HepG2 (cell line): ENCODE results near the gene PSMA3. TPM values are rescaled to one million over a fixed set of nuclear protein-coding genes. Genes with fewer than 3 reads are reported as not detected.

Source experiments
- ATAC-seq: fragments of 200-7000 bp; cut with Tn5 transposase; 3 replicates; pipeline ENCODE4 v1.9.1; 2020; ENCODE audit warnings: mild to moderate bottlenecking, moderate library complexity
- BruUV-seq: library from RNA; stranded (reverse); fragments of 400-500 nt; replicated peaks from 2 replicates; lab custom pipeline; 2021; lab: Mats Ljungman, UMichigan
- CTCF ChIA-PET: fragments of 300-600 bp; formaldehyde crosslinking; extraction: SDS; loops from one replicate; lab custom pipeline; 2021; ENCODE audit warnings: low total read pairs, inconsistent platforms, low intra/inter-chr PET ratio; lab: Yijun Ruan, JAX
- POLR2A ChIA-PET: fragments of 350-600 bp; sonication (Branson Sonifier 250); formaldehyde crosslinking; loops from one replicate; lab custom pipeline; 2020; ENCODE audit warnings: antibody characterized with exemption, inconsistent platforms; lab: Yijun Ruan, JAX
- DNase-seq: peaks from one replicate; pipeline ENCODE4 v3.0.0-alpha.2; 2015; ENCODE audit warnings: low spot score
- FAIRE-seq: peaks from 3 replicates; lab custom pipeline; 2011; peaks lifted over from hg19 to GRCh38; lab: Jason Lieb, UNC
- H2AFZ ChIP-seq: one replicate; pipeline ENCODE4 v1.6.1; 2011; ENCODE audit warnings: low read length, inconsistent platforms
- H3K27ac ChIP-seq: fragments of 300-600 bp; 3 replicates; pipeline ENCODE4 v1.8.0; 2011; ENCODE audit warnings: mixed run types, mild to moderate bottlenecking, mixed read lengths, low read length, inconsistent platforms; ENCODE audit not compliant: insufficient read depth; ENCODE audit errors: extremely low read length
- H3K27me3 ChIP-seq, 2 experiments: fragments of 200-600 bp in 1 of 2; 2 replicates in 1 of 2; 3 replicates in 1 of 2; pipeline versions ENCODE4 v1.6.0 to v1.8.0; 2011; ENCODE audit warnings: low read length in 2 of 2, mild to moderate bottlenecking in 2 of 2, moderate library complexity in 2 of 2, inconsistent platforms in 1 of 2; ENCODE audit not compliant: insufficient read depth in 2 of 2, control insufficient read depth in 1 of 2
- H3K36me3 ChIP-seq, 2 experiments: fragments of 200-600 bp in 1 of 2; replicated peaks in 1 of 2; 2 replicates in 1 of 2; 3 replicates in 1 of 2; pipeline versions ENCODE4 v1.5.1 to v1.8.0; 2011; ENCODE audit warnings: low read length in 2 of 2, inconsistent platforms in 1 of 2; ENCODE audit not compliant: insufficient read depth in 2 of 2, control insufficient read depth in 1 of 2
- H3K4me1 ChIP-seq: 2 replicates; pipeline ENCODE4 v1.5.1; 2012; ENCODE audit warnings: low read length, inconsistent platforms; ENCODE audit not compliant: insufficient read depth
- H3K4me2 ChIP-seq: 2 replicates; pipeline ENCODE4 v1.6.0; 2011; ENCODE audit warnings: low read depth, low read length, inconsistent platforms
- H3K4me3 ChIP-seq, 3 experiments: fragments of 200-600 bp in 1 of 3; sonication (generic), shearing (Covaris generic) in 1 of 3; replicated peaks in 1 of 3; 2 replicates each; pipeline ENCODE4 v1.5.1; 2011 to 2016; ENCODE audit warnings: low read length in 3 of 3, inconsistent platforms in 2 of 3, low read depth in 2 of 3, mild to moderate bottlenecking in 2 of 3, control low read depth in 1 of 3, mixed read lengths in 1 of 3; ENCODE audit not compliant: insufficient read depth in 1 of 3
- H3K79me2 ChIP-seq: one replicate; pipeline ENCODE4 v1.6.1; 2011; ENCODE audit warnings: low read length, inconsistent platforms; ENCODE audit not compliant: insufficient read depth
- H3K9ac ChIP-seq: 2 replicates; pipeline ENCODE4 v1.6.0; 2011; ENCODE audit warnings: mild to moderate bottlenecking, low read depth, low read length, inconsistent platforms; ENCODE audit not compliant: insufficient read depth
- H3K9me3 ChIP-seq: 2 replicates; pipeline ENCODE4 v1.5.1; 2012; ENCODE audit warnings: mild to moderate bottlenecking, low read length
- H4K20me1 ChIP-seq: 2 replicates; pipeline ENCODE4 v1.6.0; 2011; ENCODE audit warnings: inconsistent platforms, mild to moderate bottlenecking, low read length, moderate library complexity; ENCODE audit not compliant: insufficient read depth
- ARID2 ChIP-seq: sonication (generic); formaldehyde crosslinking; IDR thresholded peaks from 2 replicates; pipeline ENCODE4 v1.8.1; 2022; ENCODE audit warnings: mild to moderate bottlenecking, missing genetic modification reagents, borderline replicate concordance
- CHCHD3 ChIP-seq: sonication (generic); formaldehyde crosslinking; IDR thresholded peaks from 2 replicates; pipeline ENCODE4 v1.8.0; 2022; ENCODE audit warnings: mild to moderate bottlenecking, missing genetic modification reagents, moderate library complexity
- HIVEP1 ChIP-seq: sonication (generic); formaldehyde crosslinking; IDR thresholded peaks from 2 replicates; pipeline ENCODE4 v1.4.0; 2020; ENCODE audit warnings: mild to moderate bottlenecking, missing genetic modification reagents
- POLR2A ChIP-seq, 2 experiments: IDR thresholded peaks; 2 replicates each; pipeline ENCODE4 v1.6.1; 2011; ENCODE audit warnings: low read depth in 2 of 2, low read length in 2 of 2, mild to moderate bottlenecking in 1 of 2, moderate library complexity in 1 of 2; ENCODE audit not compliant: insufficient read depth in 1 of 2
- RBM22 ChIP-seq: fragments of 200-400 bp; formaldehyde crosslinking; optimal IDR thresholded peaks from 2 replicates; pipeline ENCODE3; 2017; ENCODE audit warnings: mild to moderate bottlenecking, low read length, moderate library complexity
- ZBTB21 ChIP-seq: sonication (generic); formaldehyde crosslinking; IDR thresholded peaks from 2 replicates; pipeline ENCODE4 v1.4.0; 2020; ENCODE audit warnings: missing genetic modification reagents
- ZNF557 ChIP-seq: sonication (generic); formaldehyde crosslinking; IDR thresholded peaks from 2 replicates; pipeline ENCODE4 v1.4.0; 2020; ENCODE audit warnings: missing genetic modification reagents
- ZNF703 ChIP-seq: sonication (generic); formaldehyde crosslinking; IDR thresholded peaks from 2 replicates; pipeline ENCODE4 v1.5.1; 2020; ENCODE audit warnings: missing genetic modification reagents, mild to moderate bottlenecking, moderate library complexity, borderline replicate concordance
- WGBS: methylation state at CpG from one replicate; pipeline ENCODE4 v1.1.6; 2017; ENCODE audit warnings: low lambda C conversion rate; 5-methylcytosine and 5-hydroxymethylcytosine counted together
- in situ Hi-C: cut with HindIII; loops from 2 replicates; pipeline ENCODE4 v1.10.0; 2017; ENCODE audit warnings: low pct_unique_long_range_greater_than_20kb; ENCODE audit not compliant: extremely low pct_ligation_motif_present
- intact Hi-C: fragments of 100-400 bp; cut with micrococcal nuclease; formaldehyde crosslinking; loops from one replicate; pipeline ENCODE4 v1.10.0; 2022; ENCODE audit not compliant: unreplicated experiment
- polyA plus RNA-seq, 8 experiments: library from polyadenylated mRNA; depleted of rRNA in 3 of 8; stranded (reverse) in 7 of 8; unstranded in 1 of 8; fragments of >200 nt; fragmentation: Illumina TruSeq in 4 of 8; extraction: Trizol in 4 of 8; gene quantifications; 2 replicates each; pipeline versions ENCODE4 v1.2.1 to v1.2.3, GENCODE V29; 2011 to 2016; ENCODE audit warnings: low read depth in 4 of 8, missing spikeins in 1 of 8, mixed read lengths in 1 of 8; ENCODE audit not compliant: insufficient read depth in 1 of 8
- total RNA-seq, 5 experiments: library from RNA; depleted of rRNA; stranded (reverse); fragments of >200 nt; fragmentation: Illumina TruSeq; extraction: Trizol; gene quantifications; 2 replicates each; pipeline ENCODE4 v1.2.3, GENCODE V29; 2016; ENCODE audit warnings: low read depth in 1 of 5
- TF ChIP-seq, protein P1 (sequence below): sonication (generic); formaldehyde crosslinking; IDR thresholded peaks from 2 replicates; pipeline ENCODE4 v1.4.0; 2020; ENCODE audit warnings: low read depth, mild to moderate bottlenecking, missing genetic modification reagents

Gene PSMA3
- total and polyA plus RNA-seq, 2 of the 13 experiments (the other 11 are each of a cell fraction or from before 2014, with no cell fraction given) = 232 to 275 TPM

DNA sequence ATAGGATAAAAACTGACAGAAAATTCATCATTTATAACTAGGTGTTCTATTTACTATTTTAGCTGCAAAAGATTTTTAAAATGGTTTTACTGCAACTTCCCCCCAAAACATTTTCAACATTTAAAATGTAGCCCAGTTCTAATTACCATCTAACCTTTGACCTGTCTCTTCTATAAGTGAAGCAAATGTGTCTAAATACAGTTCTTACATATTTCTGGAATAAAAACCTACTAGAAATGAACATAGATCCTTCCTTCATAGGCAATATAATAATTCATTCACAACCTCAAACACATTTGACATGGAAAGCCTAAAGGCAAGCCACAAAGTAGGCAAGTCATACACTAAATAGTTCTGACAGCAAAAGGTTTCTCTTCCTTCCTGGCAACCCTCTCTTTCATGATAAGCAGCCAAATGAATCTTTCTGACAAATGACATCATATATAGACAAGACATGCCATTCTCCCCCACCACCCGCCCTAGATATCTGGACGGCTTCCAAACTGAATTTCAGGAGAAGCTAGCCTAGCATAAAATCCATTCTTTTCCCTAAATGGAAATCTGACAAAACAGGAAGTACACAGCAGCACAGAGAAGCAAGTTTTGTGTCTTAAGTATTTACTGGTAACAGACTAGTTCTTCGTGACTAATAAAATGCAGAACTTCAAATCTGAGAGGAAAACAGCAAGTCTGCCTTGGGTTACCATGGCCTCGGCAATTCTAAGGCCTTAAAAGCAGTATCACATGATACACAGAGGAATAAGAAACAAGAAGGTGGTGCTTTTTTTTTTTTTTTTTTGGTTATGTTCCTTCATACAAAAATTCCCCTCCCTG lies 36.5 kb downstream of the PSMA3 start:
- no TSS peak for BruUV-seq
- POLR2A ChIA-PET = interaction anchor here (1.0 to 1.2 kb wide), 2 partner anchors 17 kb away, joined by 4 to 5 read pairs; partner anchors contain the start of gene ARID4A
- H3K9me3 ChIP-seq = no peaks in the 10 kb centered on the region
- ATAC-seq = no peak
- TF ChIP-seq POLR2A (IDR thresholded peaks at IDR 0.05; ENCODE audit: insufficient read depth in 1 of 2, low read depth in 2 of 2, low read length in 2 of 2) (no peak), RBM22 (peak; percentile 35), ZNF703 (CRISPR knock-in tag) (no peak), ARID2 (CRISPR knock-in tag) (no peak), ZNF557 (CRISPR knock-in tag) (no peak), ZBTB21 (CRISPR knock-in tag) (peak; percentile 35; the same call in 1 of the 2 replicates), HIVEP1 (CRISPR knock-in tag) (no peak), CHCHD3 (CRISPR knock-in tag) (no peak)
- TF ChIP-seq, protein P1, sequence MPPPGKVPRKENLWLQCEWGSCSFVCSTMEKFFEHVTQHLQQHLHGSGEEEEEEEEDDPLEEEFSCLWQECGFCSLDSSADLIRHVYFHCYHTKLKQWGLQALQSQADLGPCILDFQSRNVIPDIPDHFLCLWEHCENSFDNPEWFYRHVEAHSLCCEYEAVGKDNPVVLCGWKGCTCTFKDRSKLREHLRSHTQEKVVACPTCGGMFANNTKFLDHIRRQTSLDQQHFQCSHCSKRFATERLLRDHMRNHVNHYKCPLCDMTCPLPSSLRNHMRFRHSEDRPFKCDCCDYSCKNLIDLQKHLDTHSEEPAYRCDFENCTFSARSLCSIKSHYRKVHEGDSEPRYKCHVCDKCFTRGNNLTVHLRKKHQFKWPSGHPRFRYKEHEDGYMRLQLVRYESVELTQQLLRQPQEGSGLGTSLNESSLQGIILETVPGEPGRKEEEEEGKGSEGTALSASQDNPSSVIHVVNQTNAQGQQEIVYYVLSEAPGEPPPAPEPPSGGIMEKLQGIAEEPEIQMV (CRISPR knock-in tag) = no peak
- TF ChIP-seq, all 625 proteins: peak for 2
- Histone ChIP-seq H3K4me1 (peaks cover 85% of the 10 kb centered on the region), H2AFZ (no peak overlapping the region), H3K27ac (no peak overlapping the region), H3K9ac (no peak overlapping the region), H4K20me1 (no peaks in the 10 kb centered on the region), H3K4me2 (no peak overlapping the region), H3K79me2 (peaks cover 91% of the 10 kb centered on the region), H3K36me3 (peaks cover 8 to 62% of the 10 kb centered on the region in 2 experiments), H3K27me3 (no peaks in the 10 kb centered on the region), H3K4me3 (no peak overlapping the region)
- in situ Hi-C loops = no loop called here
- CTCF ChIA-PET = no interaction called here
- no peak for FAIRE-seq
- intact Hi-C loops = no loop called here
- WGBS = 93% methylated on average over 4 of the region's 4 CpGs
- DNase-seq = no peak
